HCT116 (cell line): ENCODE data around the gene GLCE. TPM values are rescaled to one million over a fixed set of nuclear protein-coding genes. Genes with fewer than 3 reads are reported as not detected.

Experiments
- ATAC-seq: fragments of 200-7000 bp; cut with Tn5 transposase; 2 replicates; pipeline ENCODE4 v1.9.1; 2020; ENCODE audit warnings: mild to moderate bottlenecking, moderate library complexity
- BruUV-seq: library from RNA; stranded (reverse); fragments of 400-500 nt; replicated peaks from 2 replicates; lab custom pipeline; 2021; lab: Mats Ljungman, UMichigan
- CTCF ChIA-PET: fragments of 300-600 bp; sonication (Branson Sonifier 250); formaldehyde crosslinking; loops from one replicate; lab custom pipeline; 2021; ENCODE audit warnings: antibody characterized with exemption; lab: Charles Lee
- POLR2A ChIA-PET: fragments of 300-600, 350-600 bp; sonication (Branson Sonifier 250); formaldehyde crosslinking; loops from one replicate; lab custom pipeline; 2021; ENCODE audit warnings: antibody characterized with exemption; lab: Charles Lee
- RAD21 ChIA-PET, 2 experiments: fragments of 300-600 bp; sonication (Branson Sonifier 250); formaldehyde crosslinking; loops; one replicate each; lab custom pipeline; 2023; ENCODE audit warnings: low total read pairs in 2 of 2; ENCODE audit not compliant: uncharacterized antibody in 2 of 2, unreplicated experiment in 2 of 2, low non-redundant PET in 1 of 2; lab: Charles Lee
- DNase-seq: peaks from one replicate; pipeline ENCODE4 v3.0.0-alpha.2; 2010; ENCODE audit warnings: low read depth, low spot score
- H2AFZ ChIP-seq: fragments of 200-600 bp; shearing (Covaris generic), sonication (generic); 2 replicates; pipeline ENCODE4 v1.6.1; 2017; ENCODE audit warnings: low read depth, mixed run types, mixed read lengths, antibody characterized with exemption, low read length; ENCODE audit not compliant: poor library complexity, severe bottlenecking
- H3K27ac ChIP-seq: 2 replicates; pipeline ENCODE4 v1.5.1; 2012; ENCODE audit warnings: low read depth, low read length
- H3K27me3 ChIP-seq: fragments of 200-600 bp; sonication (generic); 2 replicates; pipeline ENCODE4 v1.6.1; 2016; ENCODE audit warnings: mixed run types, low read length, mixed read lengths; ENCODE audit not compliant: insufficient read depth
- H3K36me3 ChIP-seq, 2 experiments: fragments of 200-500 bp in 1 of 2; fragments of 200-600 bp in 1 of 2; sonication (Bioruptor generic) in 1 of 2; sonication (generic) in 1 of 2; 2 replicates each; pipeline versions ENCODE4 v1.5.1 to v1.6.1; 2014 to 2016; ENCODE audit warnings: low read length in 2 of 2, inconsistent platforms in 1 of 2, mixed read lengths in 1 of 2, mixed run types in 1 of 2; ENCODE audit not compliant: insufficient read depth in 2 of 2, control insufficient read depth in 1 of 2
- H3K4me1 ChIP-seq, 2 experiments: fragments of 200-600 bp in 1 of 2; sonication (generic) in 1 of 2; 2 replicates each; pipeline versions ENCODE4 v1.5.1 to v1.6.1; 2012 to 2017; ENCODE audit warnings: low read length in 2 of 2, inconsistent platforms in 1 of 2, mild to moderate bottlenecking in 1 of 2, mixed read lengths in 1 of 2, mixed run types in 1 of 2, moderate library complexity in 1 of 2; ENCODE audit not compliant: insufficient read depth in 2 of 2, control insufficient read depth in 1 of 2
- H3K4me2 ChIP-seq: fragments of 200-600 bp; sonication (generic); 2 replicates; pipeline ENCODE4 v1.6.1; 2017; ENCODE audit warnings: mixed run types, low read length, mixed read lengths
- H3K4me3 ChIP-seq, 2 experiments: fragments of 200-600 bp in 1 of 2; sonication (generic) in 1 of 2; replicated peaks in 1 of 2; 2 replicates each; pipeline ENCODE4 v1.5.1; 2011 to 2016; ENCODE audit warnings: low read length in 2 of 2, control low read depth in 1 of 2, low read depth in 1 of 2, mild to moderate bottlenecking in 1 of 2, mixed read lengths in 1 of 2, mixed run types in 1 of 2
- H3K79me2 ChIP-seq: fragments of 200-600 bp; sonication (generic); 2 replicates; pipeline ENCODE4 v1.6.1; 2017; ENCODE audit warnings: mild to moderate bottlenecking, mixed run types, low read length, moderate library complexity, mixed read lengths; ENCODE audit not compliant: insufficient read depth
- H3K9ac ChIP-seq: fragments of 200-600 bp; sonication (generic); 2 replicates; pipeline ENCODE4 v1.6.1; 2016; ENCODE audit warnings: low read length, mixed read lengths
- H3K9me2 ChIP-seq: fragments of 200-600 bp; sonication (generic), shearing (Covaris generic); 2 replicates; pipeline ENCODE4 v1.6.1; 2017; ENCODE audit warnings: mixed run types, mild to moderate bottlenecking, moderate library complexity; ENCODE audit not compliant: insufficient read depth
- H3K9me3 ChIP-seq, 2 experiments: fragments of 200-500 bp in 1 of 2; fragments of 200-600 bp in 1 of 2; sonication (Bioruptor generic) in 1 of 2; sonication (generic) in 1 of 2; 2 replicates each; pipeline ENCODE4 v1.6.1; 2014 to 2017; ENCODE audit warnings: low read length in 2 of 2, mixed read lengths in 2 of 2, inconsistent platforms in 1 of 2, low read depth in 1 of 2, mild to moderate bottlenecking in 1 of 2, mixed run types in 1 of 2, moderate library complexity in 1 of 2; ENCODE audit not compliant: control insufficient read depth in 1 of 2, insufficient read depth in 1 of 2
- H4K20me1 ChIP-seq: fragments of 200-600 bp; sonication (generic), shearing (Covaris generic); 2 replicates; pipeline ENCODE4 v1.6.1; 2017; ENCODE audit warnings: mixed run types, mild to moderate bottlenecking, moderate library complexity; ENCODE audit not compliant: insufficient read depth
- CBX3 ChIP-seq: IDR thresholded peaks from 2 replicates; pipeline ENCODE4 v1.6.1; 2012; ENCODE audit warnings: low read depth
- EGR1 ChIP-seq: IDR thresholded peaks from 2 replicates; pipeline ENCODE4 v1.6.1; 2012; ENCODE audit warnings: low read depth
- EZH2 ChIP-seq: fragments of 200-600 bp; sonication (generic); IDR thresholded peaks from 2 replicates; pipeline ENCODE4 v1.6.1; 2017; ENCODE audit warnings: antibody characterized with exemption, mixed run types
- EZH2phosphoT487 ChIP-seq: fragments of 200-600 bp; IDR thresholded peaks from 2 replicates; pipeline ENCODE4 v1.6.1; 2018; ENCODE audit warnings: antibody characterized with exemption, borderline replicate concordance
- POLR2A ChIP-seq: IDR thresholded peaks from 2 replicates; pipeline ENCODE4 v1.7.0; 2011; ENCODE audit warnings: borderline replicate concordance; ENCODE audit not compliant: insufficient read depth, insufficient read length; ENCODE audit errors: extremely low read depth
- YY1 ChIP-seq: IDR thresholded peaks from 2 replicates; pipeline ENCODE4 v1.6.1; 2011; ENCODE audit warnings: low read length, low read depth, moderate library complexity, mild to moderate bottlenecking; ENCODE audit not compliant: insufficient replicate concordance; ENCODE audit errors: extremely low read depth
- intact Hi-C: fragments of 100-400 bp; cut with micrococcal nuclease; formaldehyde crosslinking; loops from 2 replicates; pipeline ENCODE4 v1.10.0; 2022
- total RNA-seq: library from RNA; stranded (reverse); gene quantifications from one replicate; pipeline ENCODE4 v1.2.1, GENCODE V29; 2021; ENCODE audit not compliant: unreplicated experiment
- TF ChIP-seq, protein P1 (sequence below): IDR thresholded peaks from 2 replicates; pipeline ENCODE4 v1.6.1; 2012; ENCODE audit warnings: low read depth
- TF ChIP-seq, protein P2 (sequence below), 3 experiments: fragments of 200-600 bp in 1 of 3; sonication (generic) in 1 of 3; IDR thresholded peaks in 2 of 3; conservative IDR thresholded peaks in 1 of 3; 2 replicates each; pipeline ENCODE4 v1.5.1; 2012 to 2017; ENCODE audit warnings: low read depth in 2 of 3, low read length in 2 of 3, antibody characterized with exemption in 1 of 3, borderline replicate concordance in 1 of 3, control low read depth in 1 of 3, mild to moderate bottlenecking in 1 of 3, mixed read lengths in 1 of 3, mixed run types in 1 of 3, moderate library complexity in 1 of 3; ENCODE audit not compliant: insufficient read depth in 1 of 3
- TF ChIP-seq, protein P3 (sequence below): IDR thresholded peaks from 2 replicates; pipeline ENCODE4 v1.6.1; 2012
- TF ChIP-seq, protein P4 (sequence below): IDR thresholded peaks from 2 replicates; pipeline ENCODE4 v1.6.1; 2012
- TF ChIP-seq, protein P5 (sequence below): IDR thresholded peaks from 2 replicates; pipeline ENCODE4 v1.6.1; 2011; ENCODE audit warnings: mild to moderate bottlenecking, low read length, moderate library complexity; ENCODE audit not compliant: insufficient replicate concordance; ENCODE audit errors: extremely low read depth

The GLCE gene
- total RNA-seq, 1 experiment from 2014 or later, result 22.2 TPM

DNA sequence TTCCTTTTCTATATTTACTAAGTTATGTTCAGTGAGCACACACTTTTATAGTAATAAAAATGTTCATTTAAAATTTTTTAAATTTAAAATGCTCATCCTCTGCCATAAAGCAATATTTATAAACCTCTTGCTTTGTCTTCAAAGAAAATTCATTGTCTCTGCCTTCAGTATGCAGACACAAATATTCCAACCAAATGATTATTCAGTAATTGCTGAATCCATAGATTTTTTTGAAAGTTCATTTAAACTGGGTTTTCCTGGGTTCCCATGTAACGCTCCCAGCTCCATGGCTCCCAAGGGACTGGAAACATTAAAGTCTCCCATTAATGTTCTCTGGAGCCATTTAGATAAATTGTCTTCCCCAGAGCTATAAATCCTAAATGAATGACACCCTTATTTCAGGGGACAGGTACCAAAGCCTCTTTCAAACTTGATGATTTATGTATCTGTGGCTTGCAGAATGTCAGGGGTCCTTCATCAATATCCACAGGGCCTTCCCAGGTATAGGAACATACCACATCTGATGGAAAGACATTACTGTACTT is 15.2 kb upstream of the GLCE start (continued):
- TF ChIP-seq, protein P1, sequence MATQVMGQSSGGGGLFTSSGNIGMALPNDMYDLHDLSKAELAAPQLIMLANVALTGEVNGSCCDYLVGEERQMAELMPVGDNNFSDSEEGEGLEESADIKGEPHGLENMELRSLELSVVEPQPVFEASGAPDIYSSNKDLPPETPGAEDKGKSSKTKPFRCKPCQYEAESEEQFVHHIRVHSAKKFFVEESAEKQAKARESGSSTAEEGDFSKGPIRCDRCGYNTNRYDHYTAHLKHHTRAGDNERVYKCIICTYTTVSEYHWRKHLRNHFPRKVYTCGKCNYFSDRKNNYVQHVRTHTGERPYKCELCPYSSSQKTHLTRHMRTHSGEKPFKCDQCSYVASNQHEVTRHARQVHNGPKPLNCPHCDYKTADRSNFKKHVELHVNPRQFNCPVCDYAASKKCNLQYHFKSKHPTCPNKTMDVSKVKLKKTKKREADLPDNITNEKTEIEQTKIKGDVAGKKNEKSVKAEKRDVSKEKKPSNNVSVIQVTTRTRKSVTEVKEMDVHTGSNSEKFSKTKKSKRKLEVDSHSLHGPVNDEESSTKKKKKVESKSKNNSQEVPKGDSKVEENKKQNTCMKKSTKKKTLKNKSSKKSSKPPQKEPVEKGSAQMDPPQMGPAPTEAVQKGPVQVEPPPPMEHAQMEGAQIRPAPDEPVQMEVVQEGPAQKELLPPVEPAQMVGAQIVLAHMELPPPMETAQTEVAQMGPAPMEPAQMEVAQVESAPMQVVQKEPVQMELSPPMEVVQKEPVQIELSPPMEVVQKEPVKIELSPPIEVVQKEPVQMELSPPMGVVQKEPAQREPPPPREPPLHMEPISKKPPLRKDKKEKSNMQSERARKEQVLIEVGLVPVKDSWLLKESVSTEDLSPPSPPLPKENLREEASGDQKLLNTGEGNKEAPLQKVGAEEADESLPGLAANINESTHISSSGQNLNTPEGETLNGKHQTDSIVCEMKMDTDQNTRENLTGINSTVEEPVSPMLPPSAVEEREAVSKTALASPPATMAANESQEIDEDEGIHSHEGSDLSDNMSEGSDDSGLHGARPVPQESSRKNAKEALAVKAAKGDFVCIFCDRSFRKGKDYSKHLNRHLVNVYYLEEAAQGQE, result no peak
- TF ChIP-seq YY1, result no peak
- TF ChIP-seq, all 23 proteins: peak for 0

DNA sequence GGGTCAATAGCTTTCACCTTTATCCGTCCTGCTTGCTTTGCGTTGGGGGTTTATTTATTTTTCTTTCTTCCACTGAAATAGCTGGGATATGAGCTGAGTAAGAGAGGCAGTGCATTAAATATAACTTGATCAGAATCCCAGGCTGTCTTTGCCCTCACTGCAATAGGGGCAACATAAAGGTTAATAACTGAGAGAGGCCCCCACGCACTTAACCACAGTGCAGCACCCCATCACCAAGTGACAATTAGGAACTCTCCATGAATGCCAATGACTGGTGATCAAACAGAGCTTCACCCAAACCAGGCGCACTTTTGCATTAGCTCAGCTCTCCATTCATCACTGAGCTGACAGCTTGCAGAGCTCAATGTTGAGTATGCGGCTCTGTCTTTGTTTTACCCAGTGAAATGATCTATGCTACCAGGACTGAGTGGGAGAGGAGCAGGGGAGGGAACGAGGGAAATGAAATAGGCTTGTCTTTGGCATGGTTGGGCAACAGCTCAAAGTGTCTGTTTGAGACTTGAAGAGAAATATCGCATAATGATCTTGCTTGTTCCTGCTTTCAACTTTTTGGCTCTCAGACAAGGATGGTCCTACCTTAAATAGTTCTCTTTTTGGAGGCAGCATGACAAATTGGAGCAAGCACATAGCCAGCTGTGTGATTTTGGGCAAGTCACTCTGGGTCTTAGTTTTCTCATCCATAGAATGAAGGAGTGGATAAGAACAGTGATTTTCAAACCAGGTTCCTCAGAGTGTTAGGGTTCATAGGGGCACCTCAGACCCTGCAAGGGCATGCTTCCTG is 14.5 kb upstream of the GLCE start:
- no peaks in the 10 kb centered on the region for H3K4me1 ChIP-seq
- H3K4me3 ChIP-seq, result no peak overlapping the region
- no peak for DNase-seq
- H3K79me2 ChIP-seq, result no peaks in the 10 kb centered on the region
- H3K9ac ChIP-seq, result no peak overlapping the region
- H3K27me3 ChIP-seq, result peaks cover 34% of the 10 kb centered on the region; the same call in 1 of the 2 replicates
- ATAC-seq, result no peak
- no peak overlapping the region for H3K4me2 ChIP-seq
- ChIA-PET CTCF (no interaction called here), POLR2A (interaction anchor here (0.6 to 1.8 kb wide), 2 partner anchors 14 to 504 kb away, joined by 4 to 7 read pairs; partner anchors contain the start of gene GLCE)
- no peaks in the 10 kb centered on the region for H3K9me3 ChIP-seq
- intact Hi-C loops, result no loop called here
- TF ChIP-seq, protein P2, sequence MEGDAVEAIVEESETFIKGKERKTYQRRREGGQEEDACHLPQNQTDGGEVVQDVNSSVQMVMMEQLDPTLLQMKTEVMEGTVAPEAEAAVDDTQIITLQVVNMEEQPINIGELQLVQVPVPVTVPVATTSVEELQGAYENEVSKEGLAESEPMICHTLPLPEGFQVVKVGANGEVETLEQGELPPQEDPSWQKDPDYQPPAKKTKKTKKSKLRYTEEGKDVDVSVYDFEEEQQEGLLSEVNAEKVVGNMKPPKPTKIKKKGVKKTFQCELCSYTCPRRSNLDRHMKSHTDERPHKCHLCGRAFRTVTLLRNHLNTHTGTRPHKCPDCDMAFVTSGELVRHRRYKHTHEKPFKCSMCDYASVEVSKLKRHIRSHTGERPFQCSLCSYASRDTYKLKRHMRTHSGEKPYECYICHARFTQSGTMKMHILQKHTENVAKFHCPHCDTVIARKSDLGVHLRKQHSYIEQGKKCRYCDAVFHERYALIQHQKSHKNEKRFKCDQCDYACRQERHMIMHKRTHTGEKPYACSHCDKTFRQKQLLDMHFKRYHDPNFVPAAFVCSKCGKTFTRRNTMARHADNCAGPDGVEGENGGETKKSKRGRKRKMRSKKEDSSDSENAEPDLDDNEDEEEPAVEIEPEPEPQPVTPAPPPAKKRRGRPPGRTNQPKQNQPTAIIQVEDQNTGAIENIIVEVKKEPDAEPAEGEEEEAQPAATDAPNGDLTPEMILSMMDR (IDR thresholded peaks at IDR 0.05 in 2 of 3, conservative IDR thresholded peaks at IDR 0.05 in 1 of 3; ENCODE audit: borderline replicate concordance in 1 of 3, insufficient read depth in 1 of 3, low read depth in 2 of 3, low read length in 2 of 3), result no peak
- TF ChIP-seq, protein P3, sequence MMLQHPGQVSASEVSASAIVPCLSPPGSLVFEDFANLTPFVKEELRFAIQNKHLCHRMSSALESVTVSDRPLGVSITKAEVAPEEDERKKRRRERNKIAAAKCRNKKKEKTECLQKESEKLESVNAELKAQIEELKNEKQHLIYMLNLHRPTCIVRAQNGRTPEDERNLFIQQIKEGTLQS, result no peak
- no peak for TF ChIP-seq YY1
- TF ChIP-seq EZH2, result no peak
- TF ChIP-seq, protein P4, sequence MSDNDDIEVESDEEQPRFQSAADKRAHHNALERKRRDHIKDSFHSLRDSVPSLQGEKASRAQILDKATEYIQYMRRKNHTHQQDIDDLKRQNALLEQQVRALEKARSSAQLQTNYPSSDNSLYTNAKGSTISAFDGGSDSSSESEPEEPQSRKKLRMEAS, result no peak
- no peak for TF ChIP-seq EGR1
- no peak for TF ChIP-seq CBX3
- TF ChIP-seq, protein P5, sequence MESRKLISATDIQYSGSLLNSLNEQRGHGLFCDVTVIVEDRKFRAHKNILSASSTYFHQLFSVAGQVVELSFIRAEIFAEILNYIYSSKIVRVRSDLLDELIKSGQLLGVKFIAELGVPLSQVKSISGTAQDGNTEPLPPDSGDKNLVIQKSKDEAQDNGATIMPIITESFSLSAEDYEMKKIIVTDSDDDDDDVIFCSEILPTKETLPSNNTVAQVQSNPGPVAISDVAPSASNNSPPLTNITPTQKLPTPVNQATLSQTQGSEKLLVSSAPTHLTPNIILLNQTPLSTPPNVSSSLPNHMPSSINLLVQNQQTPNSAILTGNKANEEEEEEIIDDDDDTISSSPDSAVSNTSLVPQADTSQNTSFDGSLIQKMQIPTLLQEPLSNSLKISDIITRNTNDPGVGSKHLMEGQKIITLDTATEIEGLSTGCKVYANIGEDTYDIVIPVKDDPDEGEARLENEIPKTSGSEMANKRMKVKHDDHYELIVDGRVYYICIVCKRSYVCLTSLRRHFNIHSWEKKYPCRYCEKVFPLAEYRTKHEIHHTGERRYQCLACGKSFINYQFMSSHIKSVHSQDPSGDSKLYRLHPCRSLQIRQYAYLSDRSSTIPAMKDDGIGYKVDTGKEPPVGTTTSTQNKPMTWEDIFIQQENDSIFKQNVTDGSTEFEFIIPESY, result no peak
- TF ChIP-seq EZH2phosphoT487, result no peak
- no peak for TF ChIP-seq POLR2A
- TF ChIP-seq, all 23 proteins: peak for 0
- no peak overlapping the region for H3K27ac ChIP-seq
- H4K20me1 ChIP-seq, result no peaks in the 10 kb centered on the region
- H3K36me3 ChIP-seq, result no peaks in the 10 kb centered on the region
- RAD21 ChIA-PET, result no interaction called here
- BruUV-seq, result no TSS peak
- H3K9me2 ChIP-seq, result no peaks in the 10 kb centered on the region
- no peak overlapping the region for H2AFZ ChIP-seq
